ENCODE data around the gene VWC2L.

The VWC2L gene

GRCh38 chr2:214484239-214484638, 73.4 kb downstream of the VWC2L start:
- FAIRE-seq: no peak
- no peak for TF ChIP-seq TAF1 (IDR thresholded peaks at IDR 0.05; ENCODE audit: low read depth, low read length)
- TF ChIP-seq POLR2A (IDR thresholded peaks at IDR 0.05; ENCODE audit: low read depth, low read length): no peak
- TF ChIP-seq POU2F2 (IDR thresholded peaks at IDR 0.05; ENCODE audit: low read depth, low read length): no peak
- no peak for TF ChIP-seq POLR2AphosphoS5 (IDR thresholded peaks at IDR 0.05; ENCODE audit: low read depth, low read length)
- TF ChIP-seq SPI1 (IDR thresholded peaks at IDR 0.05; ENCODE audit: low read depth, low read length): no peak
- no peak for TF ChIP-seq PAX5 (IDR thresholded peaks at IDR 0.05; ENCODE audit: insufficient read depth, low read length, severe bottlenecking)
- no peak for DNase-seq (ENCODE audit: insufficient read length, low spot score)

GRCh38 chr2:214484701-214485100, 73.8 kb downstream of the VWC2L start:
- TF ChIP-seq POU2F2 (IDR thresholded peaks at IDR 0.05; ENCODE audit: low read depth, low read length) (no peak), POLR2AphosphoS5 (IDR thresholded peaks at IDR 0.05; ENCODE audit: low read depth, low read length) (no peak), SPI1 (IDR thresholded peaks at IDR 0.05; ENCODE audit: low read depth, low read length) (no peak), PAX5 (IDR thresholded peaks at IDR 0.05; ENCODE audit: insufficient read depth, low read length, severe bottlenecking) (no peak), POLR2A (IDR thresholded peaks at IDR 0.05; ENCODE audit: low read depth, low read length) (no peak), TAF1 (IDR thresholded peaks at IDR 0.05; ENCODE audit: low read depth, low read length) (no peak)
- FAIRE-seq (no peak), DNase-seq (ENCODE audit: insufficient read length, low spot score) (no peak)

- TF ChIP-seq POLR2AphosphoS5 (IDR thresholded peaks at IDR 0.05; ENCODE audit: low read depth, low read length): no peak
- no peak for TF ChIP-seq SPI1 (IDR thresholded peaks at IDR 0.05; ENCODE audit: low read depth, low read length)
- TF ChIP-seq PAX5 (IDR thresholded peaks at IDR 0.05; ENCODE audit: insufficient read depth, low read length, severe bottlenecking): no peak
- no peak for TF ChIP-seq TAF1 (IDR thresholded peaks at IDR 0.05; ENCODE audit: low read depth, low read length)
- no peak for TF ChIP-seq POLR2A (IDR thresholded peaks at IDR 0.05; ENCODE audit: low read depth, low read length)
- no peak for TF ChIP-seq POU2F2 (IDR thresholded peaks at IDR 0.05; ENCODE audit: low read depth, low read length)
- FAIRE-seq: no peak
Observed at GRCh38 chr2:214489181-214489580, 78.3 kb downstream of the VWC2L start.

DNA sequence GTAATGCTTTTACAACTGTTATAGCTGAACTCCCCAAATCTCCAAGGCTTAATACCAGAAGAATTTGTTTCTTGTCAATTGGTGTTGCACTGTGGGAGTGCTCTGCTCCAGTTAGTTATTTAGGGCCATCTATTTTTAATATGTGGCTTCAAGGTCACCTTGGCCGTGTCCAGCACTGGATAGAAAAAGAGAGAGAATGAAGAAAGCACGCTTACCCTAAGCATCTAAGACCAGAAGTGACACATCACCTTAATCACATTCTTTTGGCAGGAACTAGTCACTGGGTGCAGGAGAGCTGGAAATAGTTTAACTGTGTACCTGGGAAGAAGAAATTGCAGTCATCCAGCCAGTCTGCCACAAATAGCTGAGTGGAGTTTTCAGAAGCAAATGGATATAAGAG, 78.8 kb downstream of the VWC2L start:
- FAIRE-seq (no peak), DNase-seq (ENCODE audit: insufficient read length, low spot score) (no peak)
- TF ChIP-seq POLR2AphosphoS5 (IDR thresholded peaks at IDR 0.05; ENCODE audit: low read depth, low read length): no peak
- no peak for TF ChIP-seq PAX5 (IDR thresholded peaks at IDR 0.05; ENCODE audit: insufficient read depth, low read length, severe bottlenecking)
- no peak for TF ChIP-seq SPI1 (IDR thresholded peaks at IDR 0.05; ENCODE audit: low read depth, low read length)
- no peak for TF ChIP-seq TAF1 (IDR thresholded peaks at IDR 0.05; ENCODE audit: low read depth, low read length)
- TF ChIP-seq POU2F2 (IDR thresholded peaks at IDR 0.05; ENCODE audit: low read depth, low read length): no peak
- TF ChIP-seq POLR2A (IDR thresholded peaks at IDR 0.05; ENCODE audit: low read depth, low read length): no peak

More at GRCh38 chr2:214489181-214489580, 78.3 kb downstream of the VWC2L start:
- DNase-seq (ENCODE audit: insufficient read length, low spot score): no peak

DNA sequence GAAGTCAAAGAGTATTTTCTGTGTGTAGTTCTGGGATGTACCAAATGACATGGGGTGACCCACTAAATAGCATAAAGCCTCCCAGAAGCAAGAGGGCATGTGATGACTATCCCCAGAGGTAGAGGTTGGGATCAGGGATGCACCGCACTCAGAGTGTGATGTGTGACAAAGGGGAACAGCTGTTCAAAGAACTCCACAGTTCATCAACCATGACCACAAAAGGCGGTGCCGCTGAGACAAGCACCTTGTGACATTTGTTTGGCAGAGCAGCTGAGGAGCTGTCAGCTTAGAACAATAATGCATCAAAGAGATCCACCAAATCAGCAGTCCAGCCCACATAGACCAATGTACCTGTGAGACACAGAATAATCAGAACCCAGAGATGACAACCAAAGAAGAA, 81.3 kb downstream of the VWC2L start:
- no peak for FAIRE-seq
- DNase-seq (ENCODE audit: insufficient read length, low spot score): no peak
- TF ChIP-seq POU2F2 (IDR thresholded peaks at IDR 0.05; ENCODE audit: low read depth, low read length): no peak
- no peak for TF ChIP-seq SPI1 (IDR thresholded peaks at IDR 0.05; ENCODE audit: low read depth, low read length)
- no peak for TF ChIP-seq TAF1 (IDR thresholded peaks at IDR 0.05; ENCODE audit: low read depth, low read length)
- no peak for TF ChIP-seq POLR2AphosphoS5 (IDR thresholded peaks at IDR 0.05; ENCODE audit: low read depth, low read length)
- no peak for TF ChIP-seq POLR2A (IDR thresholded peaks at IDR 0.05; ENCODE audit: low read depth, low read length)
- TF ChIP-seq PAX5 (IDR thresholded peaks at IDR 0.05; ENCODE audit: insufficient read depth, low read length, severe bottlenecking): no peak

- TF ChIP-seq SPI1 (IDR thresholded peaks at IDR 0.05; ENCODE audit: low read depth, low read length) (no peak), TAF1 (IDR thresholded peaks at IDR 0.05; ENCODE audit: low read depth, low read length) (no peak), POU2F2 (IDR thresholded peaks at IDR 0.05; ENCODE audit: low read depth, low read length) (no peak), POLR2A (IDR thresholded peaks at IDR 0.05; ENCODE audit: low read depth, low read length) (no peak)
Observed at GRCh38 chr2:214492608-214493007, 81.8 kb downstream of the VWC2L start.

GRCh38 chr2:214497489-214497888, 86.6 kb downstream of the VWC2L start:
- FAIRE-seq: no peak
- TF ChIP-seq POLR2A (IDR thresholded peaks at IDR 0.05; ENCODE audit: low read depth, low read length): no peak
- no peak for TF ChIP-seq POLR2AphosphoS5 (IDR thresholded peaks at IDR 0.05; ENCODE audit: low read depth, low read length)
- no peak for TF ChIP-seq PAX5 (IDR thresholded peaks at IDR 0.05; ENCODE audit: insufficient read depth, low read length, severe bottlenecking)
- TF ChIP-seq POU2F2 (IDR thresholded peaks at IDR 0.05; ENCODE audit: low read depth, low read length): no peak
- no peak for TF ChIP-seq SPI1 (IDR thresholded peaks at IDR 0.05; ENCODE audit: low read depth, low read length)
- no peak for TF ChIP-seq TAF1 (IDR thresholded peaks at IDR 0.05; ENCODE audit: low read depth, low read length)

More at GRCh38 chr2:214492608-214493007, 81.8 kb downstream of the VWC2L start:
- DNase-seq (ENCODE audit: insufficient read length, low spot score) (no peak), FAIRE-seq (no peak)

DNA sequence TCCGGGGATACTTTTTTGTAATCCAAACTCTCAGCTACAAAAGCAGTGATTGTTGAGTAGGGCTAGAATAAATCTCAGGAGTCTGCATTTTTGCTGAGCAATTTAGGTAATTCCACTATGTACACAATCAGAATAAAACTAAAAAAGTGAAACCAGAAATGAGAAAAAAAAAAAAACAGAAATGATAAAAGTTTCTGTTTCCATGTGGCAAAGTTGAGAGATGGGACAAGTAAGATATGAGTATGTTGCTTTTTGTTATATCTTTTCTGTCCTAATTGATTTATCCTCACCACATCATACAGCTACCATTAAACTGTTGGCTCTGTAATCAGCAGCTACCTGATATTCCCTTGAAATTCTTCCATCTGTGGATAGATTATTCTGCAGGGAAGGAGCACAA, 92.7 kb downstream of the VWC2L start:
- no peak for DNase-seq (ENCODE audit: insufficient read length, low spot score)
- TF ChIP-seq POLR2AphosphoS5 (IDR thresholded peaks at IDR 0.05; ENCODE audit: low read depth, low read length) (no peak), POU2F2 (IDR thresholded peaks at IDR 0.05; ENCODE audit: low read depth, low read length) (no peak), POLR2A (IDR thresholded peaks at IDR 0.05; ENCODE audit: low read depth, low read length) (no peak), PAX5 (IDR thresholded peaks at IDR 0.05; ENCODE audit: insufficient read depth, low read length, severe bottlenecking) (no peak), SPI1 (IDR thresholded peaks at IDR 0.05; ENCODE audit: low read depth, low read length) (no peak), TAF1 (IDR thresholded peaks at IDR 0.05; ENCODE audit: low read depth, low read length) (no peak)
- no peak for FAIRE-seq

More at GRCh38 chr2:214497489-214497888, 86.6 kb downstream of the VWC2L start:
- no peak for DNase-seq (ENCODE audit: insufficient read length, low spot score)

DNA sequence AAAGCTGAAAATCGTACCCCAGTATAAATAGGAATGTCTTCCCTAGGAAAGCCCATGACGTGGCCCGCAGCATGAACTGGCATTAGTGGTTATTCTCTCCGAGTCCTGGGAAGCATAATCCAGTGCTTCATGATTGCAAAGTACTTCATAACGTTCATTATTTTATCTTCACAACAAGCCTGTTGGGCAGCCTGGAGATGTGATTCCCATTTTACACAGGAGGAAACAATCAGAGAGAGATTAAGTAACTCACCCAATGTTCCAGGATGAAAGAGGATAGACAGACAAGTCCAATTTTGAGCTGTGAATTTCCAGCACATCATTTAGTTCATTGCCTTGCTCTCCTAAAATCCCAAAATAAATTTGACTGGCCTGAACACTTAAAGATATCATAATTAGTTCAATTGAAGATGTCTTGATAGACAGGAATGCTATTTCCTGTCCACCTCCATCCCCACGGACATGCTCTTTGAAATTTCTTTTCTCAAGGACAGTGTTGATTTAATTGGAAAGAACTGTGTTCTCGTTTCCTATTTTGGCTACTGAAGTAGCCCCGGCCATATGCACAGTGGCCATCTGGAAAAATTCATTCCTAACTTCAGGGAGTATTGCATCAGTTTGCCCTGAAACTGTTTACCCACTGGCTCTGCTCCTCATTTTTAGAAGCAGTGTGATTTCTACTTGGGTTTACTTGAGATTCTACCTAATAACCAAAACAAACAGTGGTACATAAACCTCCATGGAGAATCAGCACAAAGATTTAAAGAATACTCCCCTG, 93.9 kb downstream of the VWC2L start:
- DNase-seq (ENCODE audit: insufficient read length, low spot score) (no peak), FAIRE-seq (no peak)
- TF ChIP-seq POU2F2 (IDR thresholded peaks at IDR 0.05; ENCODE audit: low read depth, low read length) (no peak), SPI1 (IDR thresholded peaks at IDR 0.05; ENCODE audit: low read depth, low read length) (no peak), PAX5 (IDR thresholded peaks at IDR 0.05; ENCODE audit: insufficient read depth, low read length, severe bottlenecking) (no peak), POLR2AphosphoS5 (IDR thresholded peaks at IDR 0.05; ENCODE audit: low read depth, low read length) (no peak)
